ENCODE results near the gene NDE1.

GRCh38 chr16:15694499-15694898, 44.5 kb downstream of the NDE1 start:
- TF ChIP-seq CTCF (IDR thresholded peaks at IDR 0.05), result no peak
- TF ChIP-seq POLR2AphosphoS5 (IDR thresholded peaks at IDR 0.05), result no peak
- TF ChIP-seq POLR2A (IDR thresholded peaks at IDR 0.05; ENCODE audit: low read depth), result no peak
- TF ChIP-seq EP300 (IDR thresholded peaks at IDR 0.05), result no peak

Data from esophagus muscularis mucosa (tissue), 4 donors.